Mesodermal cell (in vitro differentiated cells): Measurements from ENCODE around the gene PNLIP.

Experiments used
- H3K27ac ChIP-seq: 2 replicates; pipeline ENCODE4 v1.7.0; 2013; ENCODE audit warnings: mild to moderate bottlenecking, low read depth, low read length, moderate library complexity; ENCODE audit not compliant: severe bottlenecking
- H3K36me3 ChIP-seq: 2 replicates; pipeline ENCODE4 v1.7.1; 2013; ENCODE audit warnings: mild to moderate bottlenecking, low read length, moderate library complexity; ENCODE audit not compliant: control insufficient read depth, insufficient read depth
- H3K4me1 ChIP-seq: one replicate; pipeline ENCODE4 v1.7.1; 2013; ENCODE audit warnings: mild to moderate bottlenecking, low read length; ENCODE audit not compliant: insufficient read depth, control insufficient read depth, poor library complexity, severe bottlenecking
- H3K4me3 ChIP-seq: 2 replicates; pipeline ENCODE4 v1.7.0; 2013; ENCODE audit warnings: low read length, control low read depth, mild to moderate bottlenecking; ENCODE audit not compliant: insufficient read depth, poor library complexity, severe bottlenecking; ENCODE audit errors: extremely low read depth
- H3K9me3 ChIP-seq: 2 replicates; pipeline ENCODE4 v1.7.1; 2013; ENCODE audit warnings: mild to moderate bottlenecking, low read length, moderate library complexity; ENCODE audit not compliant: control insufficient read depth
- WGBS, 2 experiments: methylation state at CpG; one replicate each; pipeline ENCODE4 v1.1.5; 2013; ENCODE audit warnings: missing lambda C conversion rate in 2 of 2; ENCODE audit not compliant: insufficient coverage in 2 of 2; 5-methylcytosine and 5-hydroxymethylcytosine counted together

The PNLIP gene

GRCh38 chr10:116615199-116615776, 69.6 kb downstream of the PNLIP start:
- H3K9me3 ChIP-seq, result no peaks in the 10 kb centered on the region
- H3K4me3 ChIP-seq, result no peak overlapping the region
- H3K36me3 ChIP-seq, result no peaks in the 10 kb centered on the region
- H3K27ac ChIP-seq, result no peak overlapping the region
- WGBS, 2 experiments, result 84 to 100% methylated on average over 1 to 2 of the region's 3 CpGs
- H3K4me1 ChIP-seq, result no peaks in the 10 kb centered on the region
